Epithelial cell of proximal tubule (primary cell): Measurements from ENCODE around the gene RNF182. TPM values are rescaled to one million over a fixed set of nuclear protein-coding genes. Genes with fewer than 3 reads are reported as not detected.
"Not testable (repeated sequence)": the region's sequence is repeated elsewhere in the genome, so short reads cannot be mapped to it uniquely, and the experiment has no call there.

ENCODE experiments used
- DNase-seq: peaks from one replicate; pipeline ENCODE4 v3.0.0-alpha.2; 2011; ENCODE audit warnings: low read depth
- H3K4me3 ChIP-seq: 2 replicates; pipeline ENCODE4 v1.5.1; 2011; ENCODE audit warnings: low read depth, mild to moderate bottlenecking, low read length
- total RNA-seq: library from RNA; depleted of rRNA; stranded (reverse); fragments of >200 nt; gene quantifications from 2 replicates; pipeline ENCODE4 v1.2.3, GENCODE V29; 2015
- TF ChIP-seq, protein P1 (sequence below): conservative IDR thresholded peaks from 2 replicates; pipeline ENCODE4 v1.5.1; 2012; ENCODE audit warnings: low read depth, mild to moderate bottlenecking, low read length

RNF182 gene
- total RNA-seq, 1 donor from 2014 or later = 19.1 TPM

DNA sequence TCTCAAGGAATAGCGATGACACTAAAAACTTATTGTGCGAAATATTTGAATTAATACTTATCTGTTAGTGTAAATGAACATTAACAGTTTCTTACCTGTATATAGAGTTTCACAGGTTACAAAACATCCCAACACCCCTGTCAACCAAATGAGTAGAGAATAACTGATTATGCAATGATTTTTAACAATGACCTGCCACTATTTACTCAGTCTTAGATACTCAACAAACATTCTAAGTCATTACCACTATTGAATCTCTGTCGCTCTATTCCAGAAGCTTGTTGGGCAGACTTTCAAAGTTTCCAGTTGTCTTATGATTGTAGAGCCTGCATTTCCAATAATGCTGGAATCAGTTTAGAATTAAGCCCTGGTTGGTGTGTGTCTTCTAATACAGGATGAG lies 85.5 kb downstream of the RNF182 start:
- H3K4me3 ChIP-seq = no peak overlapping the region
- no peak for DNase-seq
- TF ChIP-seq, protein P1, sequence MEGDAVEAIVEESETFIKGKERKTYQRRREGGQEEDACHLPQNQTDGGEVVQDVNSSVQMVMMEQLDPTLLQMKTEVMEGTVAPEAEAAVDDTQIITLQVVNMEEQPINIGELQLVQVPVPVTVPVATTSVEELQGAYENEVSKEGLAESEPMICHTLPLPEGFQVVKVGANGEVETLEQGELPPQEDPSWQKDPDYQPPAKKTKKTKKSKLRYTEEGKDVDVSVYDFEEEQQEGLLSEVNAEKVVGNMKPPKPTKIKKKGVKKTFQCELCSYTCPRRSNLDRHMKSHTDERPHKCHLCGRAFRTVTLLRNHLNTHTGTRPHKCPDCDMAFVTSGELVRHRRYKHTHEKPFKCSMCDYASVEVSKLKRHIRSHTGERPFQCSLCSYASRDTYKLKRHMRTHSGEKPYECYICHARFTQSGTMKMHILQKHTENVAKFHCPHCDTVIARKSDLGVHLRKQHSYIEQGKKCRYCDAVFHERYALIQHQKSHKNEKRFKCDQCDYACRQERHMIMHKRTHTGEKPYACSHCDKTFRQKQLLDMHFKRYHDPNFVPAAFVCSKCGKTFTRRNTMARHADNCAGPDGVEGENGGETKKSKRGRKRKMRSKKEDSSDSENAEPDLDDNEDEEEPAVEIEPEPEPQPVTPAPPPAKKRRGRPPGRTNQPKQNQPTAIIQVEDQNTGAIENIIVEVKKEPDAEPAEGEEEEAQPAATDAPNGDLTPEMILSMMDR = no peak

DNA sequence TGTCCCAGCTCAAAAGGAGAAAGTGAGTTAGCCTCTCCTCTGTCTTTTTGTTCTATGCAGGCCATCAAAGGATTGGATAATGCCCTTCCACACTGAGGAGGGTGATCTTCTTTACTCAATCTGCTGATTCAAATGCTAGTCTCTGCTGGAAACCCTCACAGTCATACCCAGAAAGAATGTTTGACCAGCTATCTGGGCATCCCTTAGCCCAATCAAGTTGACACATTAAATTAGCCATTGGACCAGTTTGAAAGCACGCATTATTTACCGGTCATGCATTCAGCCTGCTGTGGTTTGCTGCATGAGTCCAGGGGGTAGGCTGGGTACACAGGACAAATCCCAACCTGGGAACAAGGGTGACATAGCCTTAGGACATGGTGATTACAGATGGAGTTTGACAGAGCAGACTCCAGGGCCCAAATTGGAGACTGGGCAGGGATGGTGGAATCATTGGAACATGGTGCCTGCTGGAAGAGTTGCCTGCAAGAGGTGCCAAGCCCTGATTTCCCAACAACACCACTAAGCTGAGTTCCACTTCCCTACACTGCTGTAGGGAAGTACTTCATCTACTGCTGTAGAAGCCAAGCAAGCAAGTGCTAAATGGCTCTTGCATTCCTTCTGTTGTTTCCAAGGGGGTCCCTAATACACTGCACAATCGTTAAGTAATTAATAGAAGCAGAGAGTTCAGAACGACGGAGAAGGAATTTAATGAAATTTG lies 87.7 kb downstream of the RNF182 start:
- no peak overlapping the region for H3K4me3 ChIP-seq

DNA sequence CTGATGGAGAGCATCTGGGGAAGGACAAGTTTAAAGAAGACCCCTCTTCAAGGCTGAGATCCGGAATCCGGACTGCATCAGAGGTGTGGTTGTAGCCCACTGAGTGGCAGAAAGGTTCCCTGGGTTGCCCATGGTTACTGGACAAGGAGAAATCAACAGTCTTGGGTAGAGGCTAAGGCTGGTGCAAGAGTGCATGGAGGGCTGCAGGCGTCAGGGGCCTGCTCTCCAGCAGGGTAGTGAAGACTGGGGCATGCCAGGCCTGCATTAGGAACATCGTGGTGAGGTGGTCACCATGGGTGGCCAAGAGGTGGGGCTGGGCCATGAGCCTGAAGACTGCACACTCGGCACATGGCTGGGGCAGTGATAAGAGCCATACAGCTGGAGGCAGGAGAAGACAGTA lies 91.2 kb downstream of the RNF182 start:
- no peak overlapping the region for H3K4me3 ChIP-seq
- no peak for DNase-seq
- TF ChIP-seq, protein P1 = no peak

More for the DNA sequence above, 87.7 kb downstream of the RNF182 start:
- no peak for DNase-seq
- TF ChIP-seq, protein P1 = no peak

DNA sequence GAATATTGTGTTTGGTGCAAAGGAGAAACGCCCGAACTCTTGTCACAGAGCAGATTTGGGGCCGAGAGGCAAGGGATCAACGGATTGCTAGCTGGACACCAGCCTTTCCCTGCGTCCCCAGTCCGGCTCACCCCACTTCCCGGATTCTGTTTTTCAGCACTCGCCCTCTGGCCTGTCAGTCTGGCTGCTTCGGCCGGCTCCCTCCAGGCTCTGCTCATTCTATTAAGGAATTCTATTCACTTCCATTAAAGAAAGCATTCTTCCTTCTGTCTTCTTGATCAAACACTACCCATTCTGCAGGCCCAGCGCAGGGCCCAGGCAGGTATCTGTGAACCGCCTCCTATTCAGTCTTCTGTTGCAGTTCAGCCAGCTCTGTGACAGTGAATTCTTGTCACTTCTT lies 91.7 kb downstream of the RNF182 start:
- no peak for DNase-seq
- TF ChIP-seq, protein P1 = no peak
- H3K4me3 ChIP-seq = no peak overlapping the region

DNA sequence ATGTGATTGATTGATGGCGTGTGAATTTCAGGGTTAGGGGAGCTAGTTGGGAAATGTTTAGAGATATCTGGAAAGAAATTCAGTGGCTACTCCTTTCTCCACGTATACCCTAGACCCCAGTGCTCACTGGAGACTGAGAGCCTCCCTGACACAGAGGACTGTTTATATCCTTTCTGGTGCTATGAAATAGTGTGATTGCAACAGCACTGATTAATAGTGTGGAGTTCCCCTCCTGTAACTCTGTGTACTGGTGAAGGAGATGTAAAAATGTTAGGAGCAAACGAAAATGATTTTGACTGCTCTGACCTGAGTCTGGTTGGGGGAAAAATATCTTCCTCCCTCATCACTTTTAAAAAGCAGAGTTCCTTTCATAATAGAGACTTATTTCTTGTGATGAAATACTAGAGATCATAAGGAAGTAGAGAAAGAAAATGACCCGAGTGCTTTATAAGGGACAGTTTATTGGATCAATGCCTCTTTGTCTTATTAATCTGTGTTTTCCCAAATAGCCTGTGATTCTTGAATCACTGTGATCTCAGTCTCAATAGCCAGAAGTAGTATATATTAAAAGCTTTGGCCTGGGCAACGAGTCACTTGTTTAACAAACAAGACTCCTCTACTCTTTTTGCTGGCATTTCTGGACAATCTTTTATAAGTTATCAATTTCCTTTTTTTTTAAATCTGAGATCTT lies 92.3 kb downstream of the RNF182 start:
- TF ChIP-seq, protein P1 = no peak
- DNase-seq = no peak
- H3K4me3 ChIP-seq = no peak overlapping the region

DNA sequence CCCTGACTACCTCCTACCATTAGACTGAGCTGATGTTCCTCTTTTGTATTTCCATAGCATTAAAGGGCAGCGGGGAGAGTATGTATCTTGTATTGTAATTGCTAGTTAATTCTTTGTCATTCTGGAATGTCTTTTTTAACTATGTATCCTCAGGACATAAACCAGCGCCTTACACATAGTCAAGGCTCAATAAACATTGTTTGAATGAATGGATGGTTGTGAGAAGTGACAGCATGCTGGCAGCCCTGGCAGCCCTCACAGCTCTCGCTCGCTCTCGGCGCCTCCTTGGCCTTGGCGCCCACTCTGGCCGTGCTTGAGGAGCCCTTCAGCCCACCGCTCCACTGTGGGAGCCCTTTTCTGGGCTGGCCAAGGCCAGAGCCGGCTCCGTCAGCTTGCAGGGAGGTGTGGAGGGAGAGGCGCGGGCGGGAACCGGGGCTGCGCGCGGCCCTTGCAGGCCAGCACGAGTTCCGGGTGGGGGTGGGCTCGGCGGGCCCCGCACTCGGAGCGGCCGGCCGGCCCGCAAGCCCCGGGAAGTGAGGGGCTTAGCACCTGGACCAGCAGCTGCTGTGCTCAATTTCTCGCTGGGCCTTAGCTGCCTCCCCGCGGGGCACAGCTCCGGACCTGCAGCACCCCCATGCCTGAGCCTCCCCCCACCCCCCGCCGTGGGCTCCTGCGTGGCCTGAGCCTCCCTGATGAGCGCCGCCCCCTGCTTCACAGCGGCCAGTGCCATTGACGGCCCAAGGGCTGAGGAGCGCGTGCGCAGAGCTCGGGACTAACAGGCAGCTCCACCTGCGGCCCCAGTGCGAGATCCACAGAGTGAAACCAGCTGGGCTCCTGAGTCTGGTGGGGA lies 93.1 kb downstream of the RNF182 start:
- no peak for DNase-seq
- TF ChIP-seq, protein P1 = no peak
- no peak overlapping the region for H3K4me3 ChIP-seq

DNA sequence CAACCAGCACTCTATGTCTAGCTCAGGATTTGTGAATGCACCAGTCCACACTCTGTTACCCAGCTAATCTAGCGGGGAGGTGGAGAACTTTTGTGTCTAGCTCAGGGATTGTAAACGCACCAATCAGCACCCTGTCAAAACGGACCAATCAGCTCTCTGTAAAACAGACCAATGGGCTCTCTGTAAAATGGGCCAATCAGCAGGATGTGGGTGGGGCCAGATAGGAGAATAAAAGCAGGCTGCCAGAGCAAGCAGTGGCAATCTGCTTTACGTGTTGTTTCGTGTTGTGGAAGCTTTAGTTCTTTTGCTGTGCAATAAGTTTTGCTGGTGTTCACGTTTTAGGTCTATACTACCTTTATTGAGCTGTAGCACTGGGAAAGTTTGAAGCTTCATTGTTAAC lies 93.8 kb downstream of the RNF182 start:
- not testable (repeated sequence) for H3K4me3 ChIP-seq, DNase-seq
